ENCODE results near the gene GPR150. TPM values are rescaled to one million over a fixed set of nuclear protein-coding genes. Genes with fewer than 3 reads are reported as not detected.
"Not testable (repeated sequence)": the region's sequence is repeated elsewhere in the genome, so short reads cannot be mapped to it uniquely, and the experiment has no call there.

The GPR150 gene
- total and polyA plus RNA-seq, 9 of the 15 experiments (the other 6 are each of a cell fraction or from before 2014, with no cell fraction given) = not detected

GRCh38 chr5:95632942-95633341 is 13.1 kb downstream of the GPR150 start:
- not testable (repeated sequence) for H3K9me1 ChIP-seq (ENCODE audit: control insufficient read depth, insufficient read depth, low read length); H3K27ac ChIP-seq (ENCODE audit: extremely low read depth, low read depth, low read length)

GRCh38 chr5:95633671-95634070 is 13.8 kb downstream of the GPR150 start:
- Histone ChIP-seq H3K4me1 (replicated peaks in 1 of 2; ENCODE audit: control insufficient read depth in 2 of 2, insufficient read depth in 2 of 2, low read length in 2 of 2) (peaks cover 0 to 13% of the 10 kb centered on the region in 2 experiments; a peak in 4 of 5 replicates), H3K79me2 (ENCODE audit: control insufficient read depth, insufficient read depth, low read length) (no peaks in the 10 kb centered on the region), H3K9me1 (ENCODE audit: control insufficient read depth, insufficient read depth, low read length) (no peaks in the 10 kb centered on the region), H3K9ac (ENCODE audit: insufficient read depth in 1 of 2, low read depth in 2 of 2, low read length in 2 of 2) (no peak overlapping the region), H4K20me1 (replicated peaks; ENCODE audit: control insufficient read depth, insufficient read depth, low read length) (no peaks in the 10 kb centered on the region), H2AFZ (ENCODE audit: low read depth, low read length) (no peak overlapping the region), H3K27ac (ENCODE audit: extremely low read depth, low read depth, low read length) (no peak overlapping the region), H3K27me3 (ENCODE audit: control insufficient read depth in 2 of 2, insufficient read depth in 2 of 2, low read length in 2 of 2) (no peaks in the 10 kb centered on the region), H3K4me3 (no peak overlapping the region), H3K4me2 (ENCODE audit: insufficient read depth, low read length) (no peak overlapping the region), H3K9me3 (replicated peaks; ENCODE audit: control insufficient read depth, insufficient read depth, low read depth, low read length) (no peaks in the 10 kb centered on the region), H3K36me3 (ENCODE audit: control insufficient read depth, insufficient read depth, low read length) (no peaks in the 10 kb centered on the region)
- intact Hi-C loops (cut with micrococcal nuclease) (no loop called here), in situ Hi-C loops (cut with MboI) (loop anchor here (25.0 kb wide), 1 partner anchor 704 kb away; no protein-coding TSS in a partner anchor)
- POLR2A ChIA-PET = no interaction called here
- no TSS peak for BruUV-seq (replicated peaks)
- 64% methylated on average over 3 of the region's 3 CpGs for WGBS (ENCODE audit: insufficient coverage, low coverage, missing lambda C conversion rate)
- TF ChIP-seq SFPQ (IDR thresholded peaks at IDR 0.05; ENCODE audit: low read depth, low read length) = no peak
- 0 out of 2 replicates have a peak, but pooled peaks have one; percentile 29 for TF ChIP-seq ZNF384 (IDR thresholded peaks at IDR 0.05; ENCODE audit: low read depth, low read length)
- DNase-seq (ENCODE audit: extremely low read depth in 1 of 4, low spot score in 3 of 4) (no peak), FAIRE-seq (no peak), ATAC-seq (no peak)
- CTCF ChIA-PET (ENCODE audit: low intra/inter-chr PET ratio) = no interaction called here

More at GRCh38 chr5:95632942-95633341, 13.1 kb downstream of the GPR150 start:
- TF ChIP-seq BCOR (IDR thresholded peaks at IDR 0.05) (peak; percentile 56; the same call in 1 of the 2 replicates), KDM1A (IDR thresholded peaks at IDR 0.05) (0 out of 4 replicates have a peak, but pooled peaks of 1 of the 2 experiments have one; percentile 30)
- in situ Hi-C loops (cut with MboI) = loop anchor here (25.0 kb wide), 1 partner anchor 704 kb away; no protein-coding TSS in a partner anchor
- H3K27me3 ChIP-seq (ENCODE audit: control insufficient read depth in 2 of 2, insufficient read depth in 2 of 2, low read length in 2 of 2); CTCF ChIA-PET (ENCODE audit: low intra/inter-chr PET ratio); FAIRE-seq; H2AFZ ChIP-seq (ENCODE audit: low read depth, low read length); H3K4me3 ChIP-seq; H3K79me2 ChIP-seq (ENCODE audit: control insufficient read depth, insufficient read depth, low read length); H3K4me2 ChIP-seq (ENCODE audit: insufficient read depth, low read length); H3K9ac ChIP-seq (ENCODE audit: insufficient read depth in 1 of 2, low read depth in 2 of 2, low read length in 2 of 2); DNase-seq (ENCODE audit: extremely low read depth in 1 of 4, low spot score in 3 of 4); H4K20me1 ChIP-seq (replicated peaks; ENCODE audit: control insufficient read depth, insufficient read depth, low read length); H3K9me3 ChIP-seq (replicated peaks; ENCODE audit: control insufficient read depth, insufficient read depth, low read depth, low read length); ATAC-seq; BruUV-seq (replicated peaks); H3K36me3 ChIP-seq (ENCODE audit: control insufficient read depth, insufficient read depth, low read length); intact Hi-C loops (cut with micrococcal nuclease): not testable (repeated sequence)
- 100% methylated on average over 1 of the region's 2 CpGs for WGBS (ENCODE audit: insufficient coverage, low coverage, missing lambda C conversion rate)
- POLR2A ChIA-PET = interaction anchor here (1.3 to 2.0 kb wide), 3 partner anchors 11 to 148 kb away, joined by 3 to 7 read pairs (median 4); partner anchors contain the start of gene RFESD
- H3K4me1 ChIP-seq (replicated peaks in 1 of 2; ENCODE audit: control insufficient read depth in 2 of 2, insufficient read depth in 2 of 2, low read length in 2 of 2) = peaks cover 0 to 13% of the 10 kb centered on the region in 2 experiments; a peak in 4 of 5 replicates
